ENCODE measurements around the gene TSEN2.
A peak's percentile ranks its signal among the peaks of the same experiment; 100 is the strongest.

Gene TSEN2

DNA sequence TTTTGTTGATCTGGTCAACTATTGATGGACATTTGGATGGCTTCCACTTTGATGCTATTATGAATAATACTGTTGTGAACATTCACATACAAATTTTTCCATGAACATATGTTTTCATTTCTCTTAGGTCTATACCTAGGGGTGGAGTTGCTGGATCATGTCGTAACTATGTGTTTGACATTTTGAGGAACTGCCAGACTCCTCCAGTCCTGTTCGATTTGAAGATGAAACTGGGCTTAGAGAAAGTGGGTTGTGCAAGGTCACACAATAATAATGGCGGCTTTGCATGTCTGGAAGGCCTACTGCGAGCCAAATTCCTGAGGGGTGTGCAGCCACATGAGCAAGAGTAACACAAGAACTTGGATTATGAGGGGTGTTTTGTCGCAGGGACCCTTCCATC lies 2.6 kb downstream of the TSEN2 start:
- no peak overlapping the region for H3K23ac ChIP-seq (ENCODE audit: low read length in 2 of 2)
- H3K18ac ChIP-seq (ENCODE audit: low read depth in 1 of 2, low read length in 2 of 2): no peak overlapping the region
- H3K4ac ChIP-seq (ENCODE audit: low read depth in 1 of 2, low read length in 2 of 2): no peak overlapping the region
- H4K8ac ChIP-seq (ENCODE audit: low read length): no peak overlapping the region
- no peak overlapping the region for H3K14ac ChIP-seq (ENCODE audit: low read length in 2 of 2)
- no peak overlapping the region for H2BK15ac ChIP-seq (ENCODE audit: low read depth, poor library complexity, severe bottlenecking)
- no peak overlapping the region for H2AFZ ChIP-seq (ENCODE audit: low read depth, low read length)
- DNase-seq: no peak
- WGBS: 96% methylated on average over 5 of the region's 5 CpGs
- no peak overlapping the region for H2AK5ac ChIP-seq (ENCODE audit: low read length, severe bottlenecking)
- H3K4me3 ChIP-seq (ENCODE audit: insufficient read depth in 1 of 2, low read depth in 1 of 2, low read length in 2 of 2): no peak overlapping the region
- H4K91ac ChIP-seq (ENCODE audit: low read length): no peak overlapping the region
- H3K9ac ChIP-seq (ENCODE audit: low read length): no peak overlapping the region
- no peaks in the 10 kb centered on the region for H3K9me3 ChIP-seq (ENCODE audit: control insufficient read depth, low read length)
- H3K79me1 ChIP-seq (replicated peaks; ENCODE audit: low read length, poor library complexity, severe bottlenecking): peaks cover 24% of the 10 kb centered on the region
- no peak overlapping the region for H2BK12ac ChIP-seq (ENCODE audit: low read length in 2 of 2)
- no peak overlapping the region for H2BK5ac ChIP-seq (ENCODE audit: low read depth, low read length, poor library complexity, severe bottlenecking)
- H3K4me1 ChIP-seq (ENCODE audit: control insufficient read depth, insufficient read depth, low read depth, low read length): peaks cover 12% of the 10 kb centered on the region
- H3K27me3 ChIP-seq (ENCODE audit: control insufficient read depth in 1 of 2, insufficient read depth in 1 of 2, low read length in 2 of 2): no peaks in the 10 kb centered on the region
- H3K27ac ChIP-seq (ENCODE audit: low read length, poor library complexity, severe bottlenecking): no peak overlapping the region
- H2BK120ac ChIP-seq (ENCODE audit: low read depth, low read length): no peak overlapping the region
- no peak overlapping the region for H3K4me2 ChIP-seq (ENCODE audit: low read length, poor library complexity, severe bottlenecking)
- H3K36me3 ChIP-seq (ENCODE audit: control insufficient read depth in 1 of 2, insufficient read depth in 2 of 2, low read depth in 1 of 2, low read length in 2 of 2): peaks cover 0 to 34% of the 10 kb centered on the region in 2 experiments

DNA sequence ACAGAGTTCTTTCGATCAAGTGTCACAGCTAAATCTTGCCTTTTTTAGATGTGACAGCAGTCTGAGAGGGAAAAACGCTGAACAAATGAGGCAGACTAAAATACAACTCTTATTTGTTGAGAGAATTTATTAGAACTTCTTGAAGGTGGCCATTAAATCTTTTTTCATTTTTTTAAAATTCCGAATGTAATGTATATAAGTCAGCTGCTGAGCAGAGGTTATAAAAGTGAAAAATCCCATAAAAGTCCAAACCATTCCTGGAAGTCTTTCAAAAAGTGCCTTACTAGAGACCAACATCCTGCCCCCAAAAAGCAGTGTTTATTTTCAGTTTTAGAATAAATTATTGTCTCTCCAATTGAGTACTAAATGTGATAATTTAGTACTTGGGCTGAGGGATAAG lies 3.1 kb downstream of the TSEN2 start:
- no peak for DNase-seq
- no peaks in the 10 kb centered on the region for H3K9me3 ChIP-seq (ENCODE audit: control insufficient read depth, low read length)
- H2BK15ac ChIP-seq (ENCODE audit: low read depth, poor library complexity, severe bottlenecking): no peak overlapping the region
- H3K4me2 ChIP-seq (ENCODE audit: low read length, poor library complexity, severe bottlenecking): no peak overlapping the region
- H3K18ac ChIP-seq (ENCODE audit: low read depth in 1 of 2, low read length in 2 of 2): no peak overlapping the region
- WGBS: 100% methylated on average over 2 of the region's 3 CpGs
- H3K4me3 ChIP-seq (ENCODE audit: insufficient read depth in 1 of 2, low read depth in 1 of 2, low read length in 2 of 2): no peak overlapping the region
- H4K91ac ChIP-seq (ENCODE audit: low read length): no peak overlapping the region
- H3K23ac ChIP-seq (ENCODE audit: low read length in 2 of 2): no peak overlapping the region
- no peak overlapping the region for H2AK5ac ChIP-seq (ENCODE audit: low read length, severe bottlenecking)
- H2BK5ac ChIP-seq (ENCODE audit: low read depth, low read length, poor library complexity, severe bottlenecking): no peak overlapping the region
- H2BK12ac ChIP-seq (ENCODE audit: low read length in 2 of 2): no peak overlapping the region
- H3K36me3 ChIP-seq (ENCODE audit: control insufficient read depth in 1 of 2, insufficient read depth in 2 of 2, low read depth in 1 of 2, low read length in 2 of 2): peaks cover 0 to 39% of the 10 kb centered on the region in 2 experiments
- no peaks in the 10 kb centered on the region for H3K27me3 ChIP-seq (ENCODE audit: control insufficient read depth in 1 of 2, insufficient read depth in 1 of 2, low read length in 2 of 2)
- no peak overlapping the region for H3K4ac ChIP-seq (ENCODE audit: low read depth in 1 of 2, low read length in 2 of 2)
- H3K79me1 ChIP-seq (replicated peaks; ENCODE audit: low read length, poor library complexity, severe bottlenecking): peaks cover 24% of the 10 kb centered on the region
- no peak overlapping the region for H2AFZ ChIP-seq (ENCODE audit: low read depth, low read length)
- H4K8ac ChIP-seq (ENCODE audit: low read length): no peak overlapping the region
- H2BK120ac ChIP-seq (ENCODE audit: low read depth, low read length): no peak overlapping the region
- peaks cover 12% of the 10 kb centered on the region for H3K4me1 ChIP-seq (ENCODE audit: control insufficient read depth, insufficient read depth, low read depth, low read length)
- no peak overlapping the region for H3K14ac ChIP-seq (ENCODE audit: low read length in 2 of 2)
- H3K9ac ChIP-seq (ENCODE audit: low read length): no peak overlapping the region
- H3K27ac ChIP-seq (ENCODE audit: low read length, poor library complexity, severe bottlenecking): no peak overlapping the region

DNA sequence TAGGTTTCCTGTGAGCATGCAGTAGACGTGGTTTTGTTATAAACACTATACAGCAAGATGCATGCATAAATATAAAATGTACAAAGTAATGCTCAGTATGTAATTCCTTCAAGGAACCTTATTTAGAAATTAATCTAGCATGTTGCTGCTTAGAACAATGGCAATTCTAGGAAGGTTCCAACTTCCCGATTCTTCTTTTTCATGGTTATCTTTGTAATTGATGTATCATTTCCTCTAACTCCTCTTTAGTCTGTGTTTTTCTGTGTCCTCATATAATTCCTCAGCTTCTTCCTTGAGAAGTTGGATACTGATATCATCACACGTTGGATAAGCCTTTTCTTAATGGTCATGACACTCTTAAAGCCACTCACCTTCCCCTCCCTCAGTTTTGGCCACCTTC lies 3.5 kb downstream of the TSEN2 start:
- Histone ChIP-seq H3K18ac (ENCODE audit: low read depth in 1 of 2, low read length in 2 of 2) (no peak overlapping the region), H3K27ac (ENCODE audit: low read length, poor library complexity, severe bottlenecking) (no peak overlapping the region), H2AK5ac (ENCODE audit: low read length, severe bottlenecking) (no peak overlapping the region), H2BK120ac (ENCODE audit: low read depth, low read length) (no peak overlapping the region), H4K8ac (ENCODE audit: low read length) (no peak overlapping the region), H3K4me2 (ENCODE audit: low read length, poor library complexity, severe bottlenecking) (no peak overlapping the region), H3K4ac (ENCODE audit: low read depth in 1 of 2, low read length in 2 of 2) (no peak overlapping the region), H3K27me3 (ENCODE audit: control insufficient read depth in 1 of 2, insufficient read depth in 1 of 2, low read length in 2 of 2) (no peaks in the 10 kb centered on the region), H3K23ac (ENCODE audit: low read length in 2 of 2) (no peak overlapping the region), H3K9ac (ENCODE audit: low read length) (no peak overlapping the region), H3K79me1 (replicated peaks; ENCODE audit: low read length, poor library complexity, severe bottlenecking) (peaks cover 24% of the 10 kb centered on the region), H3K4me1 (ENCODE audit: control insufficient read depth, insufficient read depth, low read depth, low read length) (peaks cover 12% of the 10 kb centered on the region), H3K9me3 (ENCODE audit: control insufficient read depth, low read length) (no peaks in the 10 kb centered on the region), H2BK15ac (ENCODE audit: low read depth, poor library complexity, severe bottlenecking) (no peak overlapping the region), H4K91ac (ENCODE audit: low read length) (no peak overlapping the region), H3K4me3 (ENCODE audit: insufficient read depth in 1 of 2, low read depth in 1 of 2, low read length in 2 of 2) (no peak overlapping the region), H2BK12ac (ENCODE audit: low read length in 2 of 2) (no peak overlapping the region), H3K14ac (ENCODE audit: low read length in 2 of 2) (no peak overlapping the region), H2BK5ac (ENCODE audit: low read depth, low read length, poor library complexity, severe bottlenecking) (no peak overlapping the region), H3K36me3 (ENCODE audit: control insufficient read depth in 1 of 2, insufficient read depth in 2 of 2, low read depth in 1 of 2, low read length in 2 of 2) (peaks cover 0 to 43% of the 10 kb centered on the region in 2 experiments), H2AFZ (ENCODE audit: low read depth, low read length) (no peak overlapping the region)
- no peak for DNase-seq
- 94% methylated on average over 1 of the region's 3 CpGs for WGBS

DNA sequence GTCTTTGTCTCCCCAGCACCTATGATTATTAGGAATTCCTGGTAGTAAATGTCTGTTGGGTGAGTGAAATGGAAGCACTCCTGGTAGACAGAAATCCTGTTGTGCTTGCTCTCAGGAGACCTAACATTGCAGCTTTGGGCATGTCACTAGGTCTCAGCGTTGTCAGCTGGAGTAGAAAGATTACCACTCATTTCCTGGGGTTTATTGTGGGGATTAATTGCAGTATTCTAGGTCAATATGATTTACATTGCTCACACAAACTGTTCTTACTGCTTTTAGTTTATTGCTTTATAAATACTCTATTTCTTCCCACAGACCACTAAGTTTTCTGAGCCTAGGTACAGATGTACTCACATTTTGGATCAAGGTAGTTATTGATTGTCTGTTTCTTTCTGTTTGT lies 5.1 kb downstream of the TSEN2 start:
- Histone ChIP-seq H3K18ac (ENCODE audit: low read depth in 1 of 2, low read length in 2 of 2) (no peak overlapping the region), H4K91ac (ENCODE audit: low read length) (no peak overlapping the region), H3K4ac (ENCODE audit: low read depth in 1 of 2, low read length in 2 of 2) (no peak overlapping the region), H2BK5ac (ENCODE audit: low read depth, low read length, poor library complexity, severe bottlenecking) (no peak overlapping the region), H3K27me3 (ENCODE audit: control insufficient read depth in 1 of 2, insufficient read depth in 1 of 2, low read length in 2 of 2) (no peaks in the 10 kb centered on the region), H4K8ac (ENCODE audit: low read length) (no peak overlapping the region), H2BK15ac (ENCODE audit: low read depth, poor library complexity, severe bottlenecking) (no peak overlapping the region), H2AK5ac (ENCODE audit: low read length, severe bottlenecking) (no peak overlapping the region), H3K23ac (ENCODE audit: low read length in 2 of 2) (no peak overlapping the region), H3K4me1 (ENCODE audit: control insufficient read depth, insufficient read depth, low read depth, low read length) (peaks cover 5% of the 10 kb centered on the region), H3K79me1 (replicated peaks; ENCODE audit: low read length, poor library complexity, severe bottlenecking) (peaks cover 24% of the 10 kb centered on the region), H3K4me2 (ENCODE audit: low read length, poor library complexity, severe bottlenecking) (peak overlapping the region; percentile 7), H3K36me3 (ENCODE audit: control insufficient read depth in 1 of 2, insufficient read depth in 2 of 2, low read depth in 1 of 2, low read length in 2 of 2) (peaks cover 2 to 55% of the 10 kb centered on the region in 2 experiments), H3K14ac (ENCODE audit: low read length in 2 of 2) (no peak overlapping the region), H3K9me3 (ENCODE audit: control insufficient read depth, low read length) (no peaks in the 10 kb centered on the region), H2BK12ac (ENCODE audit: low read length in 2 of 2) (no peak overlapping the region), H3K4me3 (ENCODE audit: insufficient read depth in 1 of 2, low read depth in 1 of 2, low read length in 2 of 2) (no peak overlapping the region), H3K27ac (ENCODE audit: low read length, poor library complexity, severe bottlenecking) (peak overlapping the region; percentile 77), H2AFZ (ENCODE audit: low read depth, low read length) (no peak overlapping the region), H2BK120ac (ENCODE audit: low read depth, low read length) (no peak overlapping the region), H3K9ac (ENCODE audit: low read length) (no peak overlapping the region)
- no CpG with 5 or more reads among the region's 1 CpG for WGBS
- DNase-seq: no peak

Measured in mesenchymal stem cell (in vitro differentiated cells and primary cell).